Peyer's patch (tissue), 4 donors: ENCODE data around the gene PAX9. TPM values are rescaled to one million over a fixed set of nuclear protein-coding genes. Genes with fewer than 3 reads are reported as not detected.

Experiments used
- DNase-seq, 3 donors: peaks; one replicate each; pipeline ENCODE4 v3.0.0-alpha.2; 2017 to 2019
- H3K27ac ChIP-seq, 4 donors: fragments of 200-600 bp; sonication (generic); one replicate each; pipeline ENCODE4 v1.5.1; 2016 to 2019
- H3K27me3 ChIP-seq, 2 donors: fragments of 200-600 bp; sonication (generic); one replicate each; pipeline ENCODE4 v1.5.1; 2019
- H3K36me3 ChIP-seq, 3 donors: fragments of 200-600 bp; sonication (generic); one replicate each; pipeline ENCODE4 v1.5.1; 2016 to 2019
- H3K4me1 ChIP-seq, 4 donors: fragments of 200-600 bp; sonication (generic); one replicate each; pipeline ENCODE4 v1.5.1; 2016 to 2019
- H3K4me3 ChIP-seq, 4 donors: fragments of 200-600 bp; sonication (generic); 1 replicate in 3 of 4; 2 replicates in 1 of 4; pipeline ENCODE4 v1.5.1; 2016 to 2019; ENCODE audit warnings: mild to moderate bottlenecking in 1 of 4
- H3K9me3 ChIP-seq, 4 donors: fragments of 200-600 bp; sonication (generic); one replicate each; pipeline ENCODE4 v1.5.1; 2016 to 2019; ENCODE audit warnings: mild to moderate bottlenecking in 1 of 4
- POLR2A ChIP-seq, 2 donors: fragments of 450-650 bp; IDR thresholded peaks; one replicate each; pipeline ENCODE4 v1.5.1; 2017; ENCODE audit warnings: antibody characterized with exemption in 2 of 2, mild to moderate bottlenecking in 2 of 2, moderate library complexity in 2 of 2
- total RNA-seq, 4 donors: library from RNA; depleted of rRNA; stranded (reverse); fragments of >200 nt; gene quantifications; one replicate each; pipeline ENCODE4 v1.1.0, GENCODE V29; 2016
- TF ChIP-seq, protein P1 (sequence below), 6 experiments: fragments of 450-650 bp in 4 of 6; fragments of 200-600 bp in 2 of 6; sonication (generic) in 1 of 6; IDR thresholded peaks; one replicate each; pipeline ENCODE4 v1.5.1; 2017 to 2019; ENCODE audit warnings: antibody characterized with exemption in 6 of 6, mild to moderate bottlenecking in 3 of 6, moderate library complexity in 1 of 6

The PAX9 gene
- total RNA-seq, 4 donors from 2014 or later = not detected

DNA sequence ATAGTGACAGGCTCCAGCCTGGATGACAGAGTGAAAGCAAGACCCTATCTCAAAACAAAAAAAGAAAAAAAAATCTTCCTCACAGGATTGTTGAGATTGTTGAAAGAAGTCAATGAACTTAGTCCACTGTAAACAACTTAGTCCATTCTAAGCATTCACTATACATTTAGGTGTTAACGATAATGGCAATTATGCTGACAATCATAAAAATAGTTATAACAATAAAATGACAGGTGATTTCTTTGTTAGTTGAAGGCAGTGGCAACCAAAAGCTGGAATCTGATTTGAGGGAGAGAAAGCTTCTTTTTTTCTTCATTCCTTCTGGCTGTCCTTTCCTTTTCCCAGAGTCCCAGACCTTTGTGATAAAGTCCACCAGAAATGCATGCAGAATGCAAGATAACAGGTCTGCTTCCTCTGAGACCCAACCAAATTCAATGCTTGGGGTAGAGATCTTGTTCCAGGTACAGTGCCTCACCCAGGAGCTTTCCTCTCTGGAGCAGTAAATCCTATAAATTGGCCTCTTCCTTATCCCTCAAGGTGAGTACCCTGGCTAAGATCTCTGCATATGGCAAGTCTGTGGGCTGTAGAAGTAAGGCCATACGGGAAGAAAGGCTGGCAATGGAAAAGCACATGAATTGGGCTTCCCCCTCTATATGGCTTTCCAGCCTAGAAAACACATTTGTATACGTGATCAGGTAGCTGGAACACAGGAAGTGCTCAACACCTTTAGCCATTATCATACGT is 52.5 kb downstream of the PAX9 start:
- Histone ChIP-seq H3K4me3 (no peak overlapping the region), H3K36me3 (no peaks in the 10 kb centered on the region), H3K27ac (no peak overlapping the region), H3K27me3 (no peaks in the 10 kb centered on the region), H3K4me1 (no peaks in the 10 kb centered on the region), H3K9me3 (no peaks in the 10 kb centered on the region)
- TF ChIP-seq POLR2A (IDR thresholded peaks at IDR 0.05) = no peak
- TF ChIP-seq, protein P1, sequence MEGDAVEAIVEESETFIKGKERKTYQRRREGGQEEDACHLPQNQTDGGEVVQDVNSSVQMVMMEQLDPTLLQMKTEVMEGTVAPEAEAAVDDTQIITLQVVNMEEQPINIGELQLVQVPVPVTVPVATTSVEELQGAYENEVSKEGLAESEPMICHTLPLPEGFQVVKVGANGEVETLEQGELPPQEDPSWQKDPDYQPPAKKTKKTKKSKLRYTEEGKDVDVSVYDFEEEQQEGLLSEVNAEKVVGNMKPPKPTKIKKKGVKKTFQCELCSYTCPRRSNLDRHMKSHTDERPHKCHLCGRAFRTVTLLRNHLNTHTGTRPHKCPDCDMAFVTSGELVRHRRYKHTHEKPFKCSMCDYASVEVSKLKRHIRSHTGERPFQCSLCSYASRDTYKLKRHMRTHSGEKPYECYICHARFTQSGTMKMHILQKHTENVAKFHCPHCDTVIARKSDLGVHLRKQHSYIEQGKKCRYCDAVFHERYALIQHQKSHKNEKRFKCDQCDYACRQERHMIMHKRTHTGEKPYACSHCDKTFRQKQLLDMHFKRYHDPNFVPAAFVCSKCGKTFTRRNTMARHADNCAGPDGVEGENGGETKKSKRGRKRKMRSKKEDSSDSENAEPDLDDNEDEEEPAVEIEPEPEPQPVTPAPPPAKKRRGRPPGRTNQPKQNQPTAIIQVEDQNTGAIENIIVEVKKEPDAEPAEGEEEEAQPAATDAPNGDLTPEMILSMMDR (IDR thresholded peaks at IDR 0.05) = no peak
- DNase-seq = no peak

DNA sequence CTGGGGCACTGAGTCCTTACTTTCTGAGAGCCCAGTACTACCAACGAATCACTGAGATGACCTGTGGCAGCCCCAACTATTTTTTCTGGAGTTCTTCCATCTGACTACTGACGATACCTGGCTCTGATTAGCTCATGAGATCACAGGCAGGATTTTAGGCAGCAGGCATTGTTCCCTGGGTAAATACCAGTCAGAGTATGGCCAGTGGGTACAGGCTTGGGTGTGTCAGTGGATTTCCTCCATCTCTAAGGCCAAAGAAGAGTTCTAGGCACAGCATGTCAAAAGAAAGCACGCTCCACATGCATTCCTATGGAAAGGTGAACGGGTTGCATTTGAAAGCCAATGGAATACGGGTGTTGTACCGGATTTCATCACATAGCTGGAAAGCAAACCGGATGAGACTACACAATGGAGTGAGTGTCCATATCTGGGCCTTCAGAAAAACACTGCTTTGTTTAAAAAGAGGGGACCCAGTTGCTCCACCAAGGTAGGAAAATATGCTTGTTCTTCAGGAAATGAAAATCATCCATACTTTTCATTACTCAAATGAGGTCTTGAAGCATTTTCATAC is 55.0 kb downstream of the PAX9 start:
- no peaks in the 10 kb centered on the region for H3K36me3 ChIP-seq
- no peaks in the 10 kb centered on the region for H3K27me3 ChIP-seq
- H3K4me1 ChIP-seq = no peaks in the 10 kb centered on the region
- H3K9me3 ChIP-seq = no peaks in the 10 kb centered on the region
- H3K27ac ChIP-seq = no peak overlapping the region
- no peak for DNase-seq
- TF ChIP-seq, protein P1 (IDR thresholded peaks at IDR 0.05) = no peak
- TF ChIP-seq POLR2A (IDR thresholded peaks at IDR 0.05) = no peak
- H3K4me3 ChIP-seq = no peak overlapping the region

DNA sequence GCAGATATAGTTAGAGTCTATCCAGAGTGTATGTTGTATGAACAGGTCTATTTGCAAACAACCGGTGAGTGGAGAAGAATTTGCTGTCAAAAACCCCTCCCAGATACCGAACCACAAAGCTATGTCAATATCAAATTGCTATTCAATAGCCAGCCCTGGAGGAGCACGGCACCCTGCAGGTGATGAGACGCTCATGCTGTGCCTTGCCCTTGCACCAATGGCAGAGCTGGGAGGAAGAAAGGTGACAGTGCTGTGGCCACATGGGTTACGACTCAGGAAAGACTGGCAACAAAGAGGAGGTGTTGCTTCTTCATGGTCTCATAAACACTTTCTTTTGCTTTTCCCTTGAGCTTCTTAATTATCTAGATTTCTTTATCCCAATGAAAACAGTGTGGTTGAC is 55.7 kb downstream of the PAX9 start:
- Histone ChIP-seq H3K4me3 (no peak overlapping the region), H3K27me3 (no peaks in the 10 kb centered on the region), H3K36me3 (no peaks in the 10 kb centered on the region), H3K9me3 (no peaks in the 10 kb centered on the region), H3K27ac (no peak overlapping the region), H3K4me1 (no peaks in the 10 kb centered on the region)
- TF ChIP-seq, protein P1 (IDR thresholded peaks at IDR 0.05) = no peak
- no peak for TF ChIP-seq POLR2A (IDR thresholded peaks at IDR 0.05)
- DNase-seq = no peak

DNA sequence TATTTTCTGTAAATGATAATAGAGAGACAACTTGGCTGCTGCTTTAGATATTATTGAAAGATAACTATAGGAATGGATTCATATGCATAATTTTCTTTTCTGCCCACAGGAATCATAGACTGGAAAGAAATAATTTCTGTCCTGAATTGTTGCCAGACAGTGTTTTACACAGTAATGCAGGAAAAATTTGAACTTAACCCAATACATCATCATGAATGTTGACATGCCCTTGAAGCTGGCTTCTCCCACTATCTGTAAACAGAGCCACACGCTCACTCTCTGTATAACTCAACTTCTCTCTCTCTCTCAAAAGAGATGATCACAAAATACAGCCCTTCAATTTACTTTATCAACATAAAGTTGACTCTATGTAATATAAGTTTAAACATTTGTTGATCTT is 56.6 kb downstream of the PAX9 start:
- Histone ChIP-seq H3K36me3 (no peaks in the 10 kb centered on the region), H3K4me3 (no peak overlapping the region), H3K27me3 (no peaks in the 10 kb centered on the region), H3K4me1 (no peaks in the 10 kb centered on the region), H3K27ac (no peak overlapping the region), H3K9me3 (no peaks in the 10 kb centered on the region)
- TF ChIP-seq, protein P1 (IDR thresholded peaks at IDR 0.05) = no peak
- DNase-seq = no peak

DNA sequence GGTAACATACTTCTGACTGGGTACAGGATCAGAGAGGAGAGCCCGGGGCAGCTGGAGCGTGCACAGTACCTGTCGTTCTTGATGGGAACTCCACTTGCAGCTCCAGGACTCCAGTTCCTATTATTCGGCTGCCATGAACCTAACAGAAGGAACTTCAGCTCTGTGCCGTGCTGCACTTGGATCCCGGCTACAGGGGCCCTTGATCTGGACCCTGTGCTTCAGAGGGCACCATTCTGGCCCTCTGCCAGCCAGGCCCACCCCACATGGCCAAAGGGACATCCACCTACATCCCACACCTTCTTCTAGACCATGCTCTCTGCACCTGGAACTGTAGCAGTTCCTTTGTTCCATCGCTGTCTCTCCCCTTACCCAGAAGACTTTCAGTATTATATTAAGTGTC is 58.2 kb downstream of the PAX9 start:
- Histone ChIP-seq H3K36me3 (no peaks in the 10 kb centered on the region), H3K4me3 (no peak overlapping the region), H3K27me3 (no peaks in the 10 kb centered on the region), H3K9me3 (no peaks in the 10 kb centered on the region), H3K27ac (no peak overlapping the region), H3K4me1 (no peaks in the 10 kb centered on the region)
- no peak for DNase-seq
- TF ChIP-seq, protein P1 (IDR thresholded peaks at IDR 0.05) = no peak
- no peak for TF ChIP-seq POLR2A (IDR thresholded peaks at IDR 0.05)
